CD14-positive monocyte (primary cell): ENCODE measurements around the gene STARD3. TPM values are rescaled to one million over a fixed set of nuclear protein-coding genes. Genes with fewer than 3 reads are reported as not detected.
A peak's percentile ranks its signal among the peaks of the same experiment; 100 is the strongest.

Experiments used
- DNase-seq, 3 donors: peaks; one replicate each; pipeline ENCODE4 v3.0.0-alpha.2; 2011 to 2022
- H2AFZ ChIP-seq: 2 replicates; pipeline ENCODE4 v1.6.0; 2012; ENCODE audit warnings: mild to moderate bottlenecking, low read depth, low read length, inconsistent platforms; ENCODE audit not compliant: insufficient read depth, poor library complexity, severe bottlenecking
- H3K27ac ChIP-seq, 2 donors: 1 replicate in 1 of 2; 2 replicates in 1 of 2; pipeline ENCODE4 v1.5.1; 2012 to 2013; ENCODE audit warnings: low read length in 2 of 2, control low read depth in 1 of 2, inconsistent platforms in 1 of 2, low read depth in 1 of 2, mild to moderate bottlenecking in 1 of 2
- H3K27me3 ChIP-seq, 2 donors: one replicate each; pipeline versions ENCODE4 v1.6.0 to v1.6.1; 2011 to 2013; ENCODE audit warnings: low read length in 2 of 2; ENCODE audit not compliant: control insufficient read depth in 2 of 2, insufficient read depth in 2 of 2
- H3K36me3 ChIP-seq, 2 donors: replicated peaks in 1 of 2; 1 replicate in 1 of 2; 2 replicates in 1 of 2; pipeline versions ENCODE4 v1.5.1 to v1.6.1; 2012 to 2013; ENCODE audit warnings: low read length in 2 of 2, control low read depth in 1 of 2, inconsistent platforms in 1 of 2, mild to moderate bottlenecking in 1 of 2; ENCODE audit not compliant: insufficient read depth in 2 of 2, control insufficient read depth in 1 of 2
- H3K4me1 ChIP-seq, 2 donors: 1 replicate in 1 of 2; 2 replicates in 1 of 2; pipeline versions ENCODE4 v1.5.1 to v1.6.1; 2012 to 2013; ENCODE audit warnings: low read length in 2 of 2, control low read depth in 1 of 2, inconsistent platforms in 1 of 2, mild to moderate bottlenecking in 1 of 2, moderate library complexity in 1 of 2; ENCODE audit not compliant: insufficient read depth in 2 of 2, control insufficient read depth in 1 of 2
- H3K4me2 ChIP-seq: replicated peaks from 2 replicates; pipeline ENCODE3; 2012; ENCODE audit warnings: low read length, moderate library complexity, mild to moderate bottlenecking; ENCODE audit not compliant: poor library complexity, severe bottlenecking; ENCODE audit errors: extremely low read depth
- H3K4me3 ChIP-seq, 3 experiments: fragments of 200-600 bp in 1 of 3; sonication (generic) in 1 of 3; replicated peaks in 1 of 3; 1 replicate in 2 of 3; 2 replicates in 1 of 3; pipeline ENCODE4 v1.5.1; 2011 to 2013; ENCODE audit warnings: low read length in 3 of 3, mild to moderate bottlenecking in 3 of 3, control low read depth in 2 of 3, low read depth in 2 of 3, inconsistent platforms in 1 of 3, moderate library complexity in 1 of 3
- H3K79me2 ChIP-seq: 2 replicates; pipeline ENCODE4 v1.6.0; 2012; ENCODE audit warnings: mild to moderate bottlenecking, control low read depth, inconsistent platforms, low read length, moderate library complexity; ENCODE audit not compliant: insufficient read depth
- H3K9ac ChIP-seq: 2 replicates; pipeline ENCODE4 v1.6.0; 2017; ENCODE audit warnings: low read length, mild to moderate bottlenecking; ENCODE audit not compliant: insufficient read depth, poor library complexity, severe bottlenecking
- H3K9me3 ChIP-seq, 2 donors: replicated peaks in 1 of 2; 1 replicate in 1 of 2; 2 replicates in 1 of 2; pipeline versions ENCODE4 v1.5.1 to v1.6.1; 2012 to 2013; ENCODE audit warnings: low read length in 2 of 2, control low read depth in 1 of 2; ENCODE audit not compliant: control insufficient read depth in 1 of 2, insufficient read depth in 1 of 2
- H4K20me1 ChIP-seq: 2 replicates; pipeline ENCODE4 v1.6.0; 2012; ENCODE audit warnings: mild to moderate bottlenecking, low read length, control low read depth, moderate library complexity; ENCODE audit not compliant: insufficient read depth
- H3K27ac Mint-ChIP-seq, 7 donors: one replicate each; pipeline ENCODE4 v1.8.0; 2020; ENCODE audit warnings: mild to moderate bottlenecking in 7 of 7, mixed read lengths in 7 of 7, moderate library complexity in 6 of 7, inconsistent platforms in 2 of 7
- H3K27me3 Mint-ChIP-seq, 3 donors: one replicate each; pipeline ENCODE4 v1.8.0; 2021 to 2022; ENCODE audit warnings: low read depth in 3 of 3, mild to moderate bottlenecking in 3 of 3, mixed read lengths in 3 of 3, moderate library complexity in 3 of 3, inconsistent platforms in 1 of 3
- H3K36me3 Mint-ChIP-seq, 2 donors: one replicate each; pipeline ENCODE4 v1.8.0; 2020; ENCODE audit warnings: mixed read lengths in 2 of 2, inconsistent platforms in 1 of 2, mild to moderate bottlenecking in 1 of 2
- H3K4me1 Mint-ChIP-seq: one replicate; pipeline ENCODE4 v1.8.0; 2020; ENCODE audit warnings: mild to moderate bottlenecking, mixed read lengths
- H3K4me3 Mint-ChIP-seq, 2 donors: one replicate each; pipeline ENCODE4 v1.8.0; 2020; ENCODE audit warnings: mild to moderate bottlenecking in 2 of 2, mixed read lengths in 2 of 2, moderate library complexity in 1 of 2
- H3K9me3 Mint-ChIP-seq, 7 donors: one replicate each; pipeline ENCODE4 v1.8.0; 2020 to 2022; ENCODE audit warnings: mixed read lengths in 7 of 7, mild to moderate bottlenecking in 6 of 7, moderate library complexity in 6 of 7, inconsistent platforms in 2 of 7
- WGBS: methylation state at CpG from one replicate; pipeline ENCODE4 v1.1.5; 2013; ENCODE audit warnings: missing lambda C conversion rate; ENCODE audit not compliant: insufficient coverage; 5-methylcytosine and 5-hydroxymethylcytosine counted together
- intact Hi-C, 2 donors: fragments of 100-400 bp; cut with micrococcal nuclease; formaldehyde crosslinking; loops; one replicate each; pipeline versions ENCODE4 v1.15.0 to v1.15.1; 2023
- polyA plus RNA-seq, 3 donors: library from polyadenylated mRNA; depleted of rRNA in 1 of 3; unstranded in 2 of 3; stranded (reverse) in 1 of 3; fragments of 300-500 nt in 2 of 3; fragments of >200 nt in 1 of 3; fragmentation: Illumina TruSeq in 2 of 3; gene quantifications; 1 replicate in 2 of 3; 2 replicates in 1 of 3; pipeline ENCODE4 v1.2.3, GENCODE V29; 2012 to 2021
- TF ChIP-seq, protein P1 (sequence below): fragments of 200-600 bp; IDR thresholded peaks from one replicate; pipeline ENCODE4 v1.8.0; 2022; ENCODE audit warnings: antibody characterized with exemption, mild to moderate bottlenecking

Gene STARD3
- polyA plus RNA-seq, 3 donors: 35.1 to 114 (median 45.3) TPM

- WGBS: 8% methylated on average over 14 of the region's 22 CpGs
- Mint-ChIP-seq H3K4me1 (no peaks in the 10 kb centered on the region), H3K27ac (no peak overlapping the region), H3K4me3 (no peak overlapping the region), H3K36me3 (peaks cover 0 to 2% of the 10 kb centered on the region in 2 donors), H3K27me3 (peaks cover 61 to 75% (median 61%) of the 10 kb centered on the region in 3 donors), H3K9me3 (peaks cover 0 to 10% (median 3%) of the 10 kb centered on the region in 7 donors)
- no peaks in the 10 kb centered on the region for H4K20me1 ChIP-seq
- peaks cover 29 to 49% of the 10 kb centered on the region in 2 donors for H3K27me3 ChIP-seq
- peaks cover 0 to 13% of the 10 kb centered on the region in 2 donors for H3K9me3 ChIP-seq
- H3K4me2 ChIP-seq: no peak overlapping the region
- no peak overlapping the region for H3K4me3 ChIP-seq
- H3K4me1 ChIP-seq: no peaks in the 10 kb centered on the region
- no peak overlapping the region for H3K9ac ChIP-seq
- no peak overlapping the region for H3K27ac ChIP-seq
- TF ChIP-seq, protein P1, sequence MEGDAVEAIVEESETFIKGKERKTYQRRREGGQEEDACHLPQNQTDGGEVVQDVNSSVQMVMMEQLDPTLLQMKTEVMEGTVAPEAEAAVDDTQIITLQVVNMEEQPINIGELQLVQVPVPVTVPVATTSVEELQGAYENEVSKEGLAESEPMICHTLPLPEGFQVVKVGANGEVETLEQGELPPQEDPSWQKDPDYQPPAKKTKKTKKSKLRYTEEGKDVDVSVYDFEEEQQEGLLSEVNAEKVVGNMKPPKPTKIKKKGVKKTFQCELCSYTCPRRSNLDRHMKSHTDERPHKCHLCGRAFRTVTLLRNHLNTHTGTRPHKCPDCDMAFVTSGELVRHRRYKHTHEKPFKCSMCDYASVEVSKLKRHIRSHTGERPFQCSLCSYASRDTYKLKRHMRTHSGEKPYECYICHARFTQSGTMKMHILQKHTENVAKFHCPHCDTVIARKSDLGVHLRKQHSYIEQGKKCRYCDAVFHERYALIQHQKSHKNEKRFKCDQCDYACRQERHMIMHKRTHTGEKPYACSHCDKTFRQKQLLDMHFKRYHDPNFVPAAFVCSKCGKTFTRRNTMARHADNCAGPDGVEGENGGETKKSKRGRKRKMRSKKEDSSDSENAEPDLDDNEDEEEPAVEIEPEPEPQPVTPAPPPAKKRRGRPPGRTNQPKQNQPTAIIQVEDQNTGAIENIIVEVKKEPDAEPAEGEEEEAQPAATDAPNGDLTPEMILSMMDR: no peak
- no peaks in the 10 kb centered on the region for H3K36me3 ChIP-seq
- H2AFZ ChIP-seq: no peak overlapping the region
- no peak for DNase-seq
- intact Hi-C loops: no loop called here
- H3K79me2 ChIP-seq: no peaks in the 10 kb centered on the region
Observed at GRCh38 chr17:39591958-39592954, 44.7 kb upstream of the STARD3 start.

- no peaks in the 10 kb centered on the region for H3K36me3 ChIP-seq
- 85% methylated on average over 2 of the region's 2 CpGs for WGBS
- H3K27me3 ChIP-seq: peaks cover 39 to 60% of the 10 kb centered on the region in 2 donors
Observed at GRCh38 chr17:39593371-39593770, 43.6 kb upstream of the STARD3 start.

More at GRCh38 chr17:39593371-39593770, 43.6 kb upstream of the STARD3 start:
- H3K79me2 ChIP-seq: no peaks in the 10 kb centered on the region
- no peaks in the 10 kb centered on the region for H4K20me1 ChIP-seq
- H3K9me3 ChIP-seq: peaks cover 0 to 13% of the 10 kb centered on the region in 2 donors
- Mint-ChIP-seq H3K4me3 (peak overlapping the region in 1 of 2 donors; percentile 47), H3K9me3 (peaks cover 0 to 12% (median 4%) of the 10 kb centered on the region in 7 donors), H3K36me3 (peaks cover 0 to 2% of the 10 kb centered on the region in 2 donors), H3K4me1 (peaks cover 5% of the 10 kb centered on the region), H3K27me3 (peaks cover 70 to 84% (median 72%) of the 10 kb centered on the region in 3 donors), H3K27ac (no peak overlapping the region)
- H3K4me2 ChIP-seq: no peak overlapping the region
- H3K27ac ChIP-seq: no peak overlapping the region
- H3K4me1 ChIP-seq: no peaks in the 10 kb centered on the region
- H3K4me3 ChIP-seq: no peak overlapping the region
- TF ChIP-seq, protein P1: no peak
- no peak for DNase-seq
- H3K9ac ChIP-seq: no peak overlapping the region
- intact Hi-C loops: no loop called here
- H2AFZ ChIP-seq: no peak overlapping the region
